ENCODE measurements around the gene MBLAC1. TPM values are rescaled to one million over a fixed set of nuclear protein-coding genes. Genes with fewer than 3 reads are reported as not detected.

The MBLAC1 gene
- total RNA-seq, 1 experiment from 2014 or later = 6.3 TPM

GRCh38 chr7:100095704-100096103 is 31.1 kb upstream of the MBLAC1 start:
- no peak for DNase-seq (ENCODE audit: low read depth)

- DNase-seq (ENCODE audit: low read depth) = no peak
Measured at GRCh38 chr7:100098913-100099312, 27.9 kb upstream of the MBLAC1 start.

- DNase-seq (ENCODE audit: low read depth) = no peak
Measured at GRCh38 chr7:100099452-100099851, 27.3 kb upstream of the MBLAC1 start.

GRCh38 chr7:100100420-100101015 is 26.2 kb upstream of the MBLAC1 start:
- peak; percentile 99 for DNase-seq (ENCODE audit: low read depth)

- peak; percentile 100 for DNase-seq (ENCODE audit: low read depth)
Measured at GRCh38 chr7:100101016-100101862, 25.5 kb upstream of the MBLAC1 start, which contains the start of the genes AP4M1 and MCM7. TSS of gene AP4M1 (plus strand) at chr7:100101643. CDS start at chr7:100101715, 72 bp downstream. TSS of gene MCM7 (minus strand) at chr7:100101397. CDS start at chr7:100101294, 103 bp downstream.

GRCh38 chr7:100102950-100103840 is 23.6 kb upstream of the MBLAC1 start:
- peak; percentile 79 for DNase-seq (ENCODE audit: low read depth)

- no peak for DNase-seq (ENCODE audit: low read depth)
Measured at GRCh38 chr7:100105534-100105933, 21.2 kb upstream of the MBLAC1 start.

GRCh38 chr7:100106633-100107032 is 20.1 kb upstream of the MBLAC1 start:
- no peak for DNase-seq (ENCODE audit: low read depth)

- DNase-seq (ENCODE audit: low read depth) = no peak
Measured at GRCh38 chr7:100107125-100107737, 19.5 kb upstream of the MBLAC1 start.

- no peak for DNase-seq (ENCODE audit: low read depth)
Measured at GRCh38 chr7:100107890-100108289, 18.9 kb upstream of the MBLAC1 start.

- DNase-seq (ENCODE audit: low read depth) = no peak
Measured at GRCh38 chr7:100109521-100110163, 17.1 kb upstream of the MBLAC1 start.

GRCh38 chr7:100111156-100111555 is 15.6 kb upstream of the MBLAC1 start:
- no peak for DNase-seq (ENCODE audit: low read depth)

GRCh38 chr7:100111914-100112313 is 14.9 kb upstream of the MBLAC1 start:
- DNase-seq (ENCODE audit: low read depth) = no peak

GRCh38 chr7:100115026-100115425 is 11.7 kb upstream of the MBLAC1 start:
- no peak for DNase-seq (ENCODE audit: low read depth)

GRCh38 chr7:100118388-100119071 is 8.2 kb upstream of the MBLAC1 start:
- DNase-seq (ENCODE audit: low read depth) = no peak

GRCh38 chr7:100119072-100119969 is 7.4 kb upstream of the MBLAC1 start, which contains the start of the genes CNPY4 and TAF6:
TSS of gene CNPY4 (plus strand) at chr7:100119634. CDS start at chr7:100119745, 111 bp downstream.
TSS of gene TAF6 (minus strand) at chr7:100119358. CDS start at chr7:100114209, 5,149 bp downstream.
- DNase-seq (ENCODE audit: low read depth) = peak; percentile 100

- DNase-seq (ENCODE audit: low read depth) = peak; percentile 73
Measured at GRCh38 chr7:100119970-100120732, 6.6 kb upstream of the MBLAC1 start.

- no peak for DNase-seq (ENCODE audit: low read depth)
Measured at GRCh38 chr7:100120733-100121036, 6.1 kb upstream of the MBLAC1 start.

GRCh38 chr7:100122067-100122466 is 4.7 kb upstream of the MBLAC1 start:
- DNase-seq (ENCODE audit: low read depth) = no peak
